OCI-LY1 (cell line): ENCODE results near the gene ITLN2.

Experiments
- CTCF ChIP-seq: fragments of 200-600 bp; sonication (generic), shearing (Covaris generic); IDR thresholded peaks from 2 replicates; pipeline ENCODE4 v1.5.1; 2017; ENCODE audit warnings: mild to moderate bottlenecking, antibody characterized with exemption, low read length, moderate library complexity, mixed read lengths
- EZH2 ChIP-seq: fragments of 200-600 bp; sonication (generic), shearing (Covaris generic); IDR thresholded peaks from 2 replicates; pipeline ENCODE4 v1.8.0; 2017; ENCODE audit warnings: borderline replicate concordance, mixed run types, mild to moderate bottlenecking, antibody characterized with exemption, low read length, moderate library complexity, mixed read lengths

GRCh38 chr1:160973491-160973890 is 18.9 kb upstream of the ITLN2 start:
- TF ChIP-seq CTCF (no peak), EZH2 (no peak)
